ENCODE data around the gene EYA3.

EYA3 gene

GRCh38 chr1:28111157-28111556, 22.7 kb upstream of the EYA3 start:
- Histone ChIP-seq H3K18ac (ENCODE audit: low read length) (no peak overlapping the region), H2BK5ac (ENCODE audit: low read depth, low read length, poor library complexity) (no peak overlapping the region), H3K79me2 (ENCODE audit: control insufficient read depth, insufficient read depth, low read length, poor library complexity) (no peaks in the 10 kb centered on the region), H4K8ac (ENCODE audit: low read depth, low read length) (no peak overlapping the region), H3K9me3 (ENCODE audit: insufficient read depth, low read depth, low read length) (no peaks in the 10 kb centered on the region), H3K79me1 (ENCODE audit: low read length) (no peaks in the 10 kb centered on the region), H3K27me3 (ENCODE audit: insufficient read depth, low read length) (no peaks in the 10 kb centered on the region), H3K27ac (ENCODE audit: low read depth, low read length) (no peak overlapping the region), H2AK5ac (ENCODE audit: low read length) (no peak overlapping the region), H3K23ac (ENCODE audit: low read length) (no peak overlapping the region), H3K4me1 (ENCODE audit: control insufficient read depth in 1 of 2, insufficient read depth in 2 of 2, low read length in 2 of 2) (no peaks in the 10 kb centered on the region), H3K14ac (ENCODE audit: low read length) (no peak overlapping the region), H3K4me2 (ENCODE audit: low read length) (no peak overlapping the region), H2BK12ac (ENCODE audit: low read length) (no peak overlapping the region), H3K36me3 (ENCODE audit: control insufficient read depth in 1 of 2, insufficient read depth in 2 of 2, low read length in 2 of 2) (no peaks in the 10 kb centered on the region), H4K12ac (ENCODE audit: low read depth, low read length) (no peak overlapping the region), H3K4ac (ENCODE audit: low read depth, low read length) (no peak overlapping the region), H2BK120ac (ENCODE audit: insufficient read depth, low read length, poor library complexity) (no peak overlapping the region), H2AFZ (ENCODE audit: insufficient read depth, low read length, poor library complexity) (no peak overlapping the region), H3K9ac (ENCODE audit: low read length) (no peak overlapping the region), H3K4me3 (ENCODE audit: low read depth, low read length) (no peak overlapping the region), H4K91ac (ENCODE audit: low read depth, low read length) (no peak overlapping the region)
- peak in 1 of 2 donors; percentile 25 for DNase-seq
- WGBS (ENCODE audit: extremely low coverage, insufficient coverage, insufficient read length): no CpG with 5 or more reads among the region's 2 CpGs

GRCh38 chr1:28110555-28110954, 22.1 kb upstream of the EYA3 start:
- Histone ChIP-seq H3K18ac (ENCODE audit: low read length) (no peak overlapping the region), H3K9me3 (ENCODE audit: insufficient read depth, low read depth, low read length) (no peaks in the 10 kb centered on the region), H3K36me3 (ENCODE audit: control insufficient read depth in 1 of 2, insufficient read depth in 2 of 2, low read length in 2 of 2) (no peaks in the 10 kb centered on the region), H2BK120ac (ENCODE audit: insufficient read depth, low read length, poor library complexity) (no peak overlapping the region), H3K4me2 (ENCODE audit: low read length) (no peak overlapping the region), H4K8ac (ENCODE audit: low read depth, low read length) (no peak overlapping the region), H3K79me2 (ENCODE audit: control insufficient read depth, insufficient read depth, low read length, poor library complexity) (no peaks in the 10 kb centered on the region), H2BK5ac (ENCODE audit: low read depth, low read length, poor library complexity) (no peak overlapping the region), H3K4ac (ENCODE audit: low read depth, low read length) (no peak overlapping the region), H4K12ac (ENCODE audit: low read depth, low read length) (no peak overlapping the region), H3K9ac (ENCODE audit: low read length) (no peak overlapping the region), H2AK5ac (ENCODE audit: low read length) (no peak overlapping the region), H4K91ac (ENCODE audit: low read depth, low read length) (no peak overlapping the region), H3K14ac (ENCODE audit: low read length) (no peak overlapping the region), H3K4me3 (ENCODE audit: low read depth, low read length) (no peak overlapping the region), H3K79me1 (ENCODE audit: low read length) (no peaks in the 10 kb centered on the region), H2BK12ac (ENCODE audit: low read length) (no peak overlapping the region), H2AFZ (ENCODE audit: insufficient read depth, low read length, poor library complexity) (no peak overlapping the region), H3K27me3 (ENCODE audit: insufficient read depth, low read length) (no peaks in the 10 kb centered on the region), H3K4me1 (ENCODE audit: control insufficient read depth in 1 of 2, insufficient read depth in 2 of 2, low read length in 2 of 2) (no peaks in the 10 kb centered on the region), H3K27ac (ENCODE audit: low read depth, low read length) (no peak overlapping the region), H3K23ac (ENCODE audit: low read length) (no peak overlapping the region)
- DNase-seq: peak; percentile 31 to 35
- no CpG with 5 or more reads among the region's 1 CpG for WGBS (ENCODE audit: extremely low coverage, insufficient coverage, insufficient read length)

- no peak overlapping the region for H2BK120ac ChIP-seq (ENCODE audit: insufficient read depth, low read length, poor library complexity)
- H3K23ac ChIP-seq (ENCODE audit: low read length): no peak overlapping the region
- no peak overlapping the region for H2BK5ac ChIP-seq (ENCODE audit: low read depth, low read length, poor library complexity)
- no peak overlapping the region for H3K14ac ChIP-seq (ENCODE audit: low read length)
- no peak overlapping the region for H4K12ac ChIP-seq (ENCODE audit: low read depth, low read length)
- no peak overlapping the region for H4K8ac ChIP-seq (ENCODE audit: low read depth, low read length)
- H3K4me2 ChIP-seq (ENCODE audit: low read length): no peak overlapping the region
- DNase-seq: no peak
- no peak overlapping the region for H3K18ac ChIP-seq (ENCODE audit: low read length)
- no peaks in the 10 kb centered on the region for H3K79me2 ChIP-seq (ENCODE audit: control insufficient read depth, insufficient read depth, low read length, poor library complexity)
- H3K4me1 ChIP-seq (ENCODE audit: control insufficient read depth in 1 of 2, insufficient read depth in 2 of 2, low read length in 2 of 2): no peaks in the 10 kb centered on the region
- H3K36me3 ChIP-seq (ENCODE audit: control insufficient read depth in 1 of 2, insufficient read depth in 2 of 2, low read length in 2 of 2): no peaks in the 10 kb centered on the region
- no peak overlapping the region for H3K4ac ChIP-seq (ENCODE audit: low read depth, low read length)
- no CpG with 5 or more reads among the region's 3 CpGs for WGBS (ENCODE audit: extremely low coverage, insufficient coverage, insufficient read length)
- H2AFZ ChIP-seq (ENCODE audit: insufficient read depth, low read length, poor library complexity): no peak overlapping the region
- no peak overlapping the region for H2BK12ac ChIP-seq (ENCODE audit: low read length)
- no peak overlapping the region for H3K27ac ChIP-seq (ENCODE audit: low read depth, low read length)
- H3K4me3 ChIP-seq (ENCODE audit: low read depth, low read length): no peak overlapping the region
- H2AK5ac ChIP-seq (ENCODE audit: low read length): no peak overlapping the region
- no peak overlapping the region for H3K9ac ChIP-seq (ENCODE audit: low read length)
- no peaks in the 10 kb centered on the region for H3K9me3 ChIP-seq (ENCODE audit: insufficient read depth, low read depth, low read length)
- H3K79me1 ChIP-seq (ENCODE audit: low read length): no peaks in the 10 kb centered on the region
- no peaks in the 10 kb centered on the region for H3K27me3 ChIP-seq (ENCODE audit: insufficient read depth, low read length)
- H4K91ac ChIP-seq (ENCODE audit: low read depth, low read length): no peak overlapping the region
Observed at GRCh38 chr1:28109639-28110038, 21.2 kb upstream of the EYA3 start.

GRCh38 chr1:28108001-28108400, 19.6 kb upstream of the EYA3 start:
- DNase-seq: no peak
- Histone ChIP-seq H2BK5ac (ENCODE audit: low read depth, low read length, poor library complexity) (no peak overlapping the region), H4K12ac (ENCODE audit: low read depth, low read length) (no peak overlapping the region), H3K4ac (ENCODE audit: low read depth, low read length) (no peak overlapping the region), H3K14ac (ENCODE audit: low read length) (no peak overlapping the region), H3K36me3 (ENCODE audit: control insufficient read depth in 1 of 2, insufficient read depth in 2 of 2, low read length in 2 of 2) (no peaks in the 10 kb centered on the region), H3K9ac (ENCODE audit: low read length) (no peak overlapping the region), H4K91ac (ENCODE audit: low read depth, low read length) (no peak overlapping the region), H2BK120ac (ENCODE audit: insufficient read depth, low read length, poor library complexity) (no peak overlapping the region), H3K79me2 (ENCODE audit: control insufficient read depth, insufficient read depth, low read length, poor library complexity) (no peaks in the 10 kb centered on the region), H3K4me3 (ENCODE audit: low read depth, low read length) (no peak overlapping the region), H3K4me1 (ENCODE audit: control insufficient read depth in 1 of 2, insufficient read depth in 2 of 2, low read length in 2 of 2) (no peaks in the 10 kb centered on the region), H3K18ac (ENCODE audit: low read length) (no peak overlapping the region), H3K27ac (ENCODE audit: low read depth, low read length) (no peak overlapping the region), H3K4me2 (ENCODE audit: low read length) (no peak overlapping the region), H3K9me3 (ENCODE audit: insufficient read depth, low read depth, low read length) (no peaks in the 10 kb centered on the region), H3K27me3 (ENCODE audit: insufficient read depth, low read length) (no peaks in the 10 kb centered on the region), H2AFZ (ENCODE audit: insufficient read depth, low read length, poor library complexity) (no peak overlapping the region), H3K23ac (ENCODE audit: low read length) (no peak overlapping the region), H4K8ac (ENCODE audit: low read depth, low read length) (no peak overlapping the region), H3K79me1 (ENCODE audit: low read length) (no peaks in the 10 kb centered on the region), H2AK5ac (ENCODE audit: low read length) (no peak overlapping the region), H2BK12ac (ENCODE audit: low read length) (no peak overlapping the region)
- no CpG with 5 or more reads among the region's 2 CpGs for WGBS (ENCODE audit: extremely low coverage, insufficient coverage, insufficient read length)

Data from trophoblast cell (in vitro differentiated cells and primary cell).